Fibroblast of lung (primary cell): ENCODE results near the gene KCND3.

Source experiments
- EZH2 ChIP-seq: IDR thresholded peaks from 2 replicates; pipeline ENCODE4 v1.5.1; 2012; ENCODE audit warnings: low read length, control low read depth, mild to moderate bottlenecking; ENCODE audit errors: missing control alignments
- TF ChIP-seq, protein P1 (sequence below), 2 donors: IDR thresholded peaks in 1 of 2; conservative IDR thresholded peaks in 1 of 2; 1 replicate in 1 of 2; 2 replicates in 1 of 2; pipeline ENCODE4 v1.5.1; 2011 to 2012; ENCODE audit warnings: low read length in 2 of 2, control low read depth in 1 of 2, inconsistent platforms in 1 of 2, low read depth in 1 of 2, mild to moderate bottlenecking in 1 of 2

DNA sequence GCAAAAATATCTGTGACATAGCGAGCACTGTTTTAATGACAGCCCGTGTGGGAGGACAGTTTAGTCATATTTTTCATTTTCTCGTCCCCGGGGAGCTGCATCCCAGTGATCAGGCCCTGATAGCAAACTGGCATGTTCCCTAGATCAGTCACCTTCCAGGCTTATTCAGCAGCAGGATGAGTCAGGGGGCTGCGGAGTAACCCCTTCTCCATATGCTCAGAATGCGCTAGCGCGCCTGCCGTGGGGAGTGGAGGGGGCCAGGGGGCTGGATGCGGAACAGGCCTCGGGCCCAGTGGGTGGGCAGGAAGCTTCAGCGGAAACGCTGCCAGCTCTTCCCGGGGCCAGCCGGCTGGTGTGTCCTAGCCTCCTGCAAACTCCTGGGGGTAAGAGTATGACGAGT lies 94.0 kb downstream of the KCND3 start:
- TF ChIP-seq, protein P1, sequence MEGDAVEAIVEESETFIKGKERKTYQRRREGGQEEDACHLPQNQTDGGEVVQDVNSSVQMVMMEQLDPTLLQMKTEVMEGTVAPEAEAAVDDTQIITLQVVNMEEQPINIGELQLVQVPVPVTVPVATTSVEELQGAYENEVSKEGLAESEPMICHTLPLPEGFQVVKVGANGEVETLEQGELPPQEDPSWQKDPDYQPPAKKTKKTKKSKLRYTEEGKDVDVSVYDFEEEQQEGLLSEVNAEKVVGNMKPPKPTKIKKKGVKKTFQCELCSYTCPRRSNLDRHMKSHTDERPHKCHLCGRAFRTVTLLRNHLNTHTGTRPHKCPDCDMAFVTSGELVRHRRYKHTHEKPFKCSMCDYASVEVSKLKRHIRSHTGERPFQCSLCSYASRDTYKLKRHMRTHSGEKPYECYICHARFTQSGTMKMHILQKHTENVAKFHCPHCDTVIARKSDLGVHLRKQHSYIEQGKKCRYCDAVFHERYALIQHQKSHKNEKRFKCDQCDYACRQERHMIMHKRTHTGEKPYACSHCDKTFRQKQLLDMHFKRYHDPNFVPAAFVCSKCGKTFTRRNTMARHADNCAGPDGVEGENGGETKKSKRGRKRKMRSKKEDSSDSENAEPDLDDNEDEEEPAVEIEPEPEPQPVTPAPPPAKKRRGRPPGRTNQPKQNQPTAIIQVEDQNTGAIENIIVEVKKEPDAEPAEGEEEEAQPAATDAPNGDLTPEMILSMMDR (conservative IDR thresholded peaks at IDR 0.05 in 1 of 2, IDR thresholded peaks at IDR 0.05 in 1 of 2; ENCODE audit: low read depth in 1 of 2, low read length in 2 of 2), result no peak
- no peak for TF ChIP-seq EZH2
